WERI-Rb-1 (cell line): ENCODE measurements around the gene PRKAG2.

ENCODE experiments used
- DNase-seq: peaks from one replicate; pipeline ENCODE4 v3.0.0-alpha.2; 2020
- H3K27ac ChIP-seq: fragments of 250-450 bp; sonication (Bioruptor Pico); 2 replicates; pipeline ENCODE4 v1.5.1; 2020; ENCODE audit warnings: mild to moderate bottlenecking, moderate library complexity
- H3K27me3 ChIP-seq: fragments of 250-450 bp; sonication (Bioruptor Pico); 2 replicates; pipeline ENCODE4 v1.5.1; 2021; ENCODE audit warnings: mild to moderate bottlenecking, low read depth, moderate library complexity; ENCODE audit not compliant: insufficient read depth, severe bottlenecking
- H3K36me3 ChIP-seq: fragments of 250-450 bp; sonication (Bioruptor Pico); 2 replicates; pipeline ENCODE4 v1.5.1; 2020; ENCODE audit warnings: mild to moderate bottlenecking, moderate library complexity
- H3K4me3 ChIP-seq: 2 replicates; pipeline ENCODE4 v1.5.1; 2011; ENCODE audit warnings: low read depth, mild to moderate bottlenecking, control low read depth, low read length
- H3K9me3 ChIP-seq: fragments of 250-450 bp; sonication (Bioruptor Pico); 2 replicates; pipeline ENCODE4 v1.5.1; 2021; ENCODE audit warnings: mild to moderate bottlenecking, moderate library complexity; ENCODE audit not compliant: severe bottlenecking
- TF ChIP-seq, protein P1 (sequence below): IDR thresholded peaks from 2 replicates; pipeline ENCODE4 v1.5.1; 2011; ENCODE audit warnings: low read depth, mild to moderate bottlenecking, control low read depth, inconsistent platforms, low read length

Gene PRKAG2

DNA sequence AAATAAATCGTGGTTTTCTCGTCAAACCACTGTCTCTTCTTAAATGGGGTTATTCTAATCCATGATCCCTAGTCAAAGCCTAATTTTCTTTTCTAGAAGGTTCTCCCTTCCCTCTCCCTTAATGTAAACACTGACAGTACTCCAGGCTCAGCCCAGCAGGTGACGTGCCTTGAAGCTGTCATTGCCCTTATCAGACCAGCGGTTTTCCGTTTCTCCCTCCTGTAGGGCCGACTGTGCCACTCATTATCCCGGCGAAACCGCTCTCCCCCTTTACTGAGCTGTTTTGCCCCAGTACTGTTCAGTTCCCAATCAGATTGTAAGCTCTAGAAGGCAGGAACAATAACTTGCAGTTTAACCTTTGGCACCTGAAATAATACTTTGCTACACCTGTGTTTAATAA, 203.7 kb downstream of the PRKAG2 start:
- Histone ChIP-seq H3K27me3 (no peaks in the 10 kb centered on the region), H3K4me3 (no peak overlapping the region), H3K36me3 (no peaks in the 10 kb centered on the region), H3K9me3 (no peaks in the 10 kb centered on the region), H3K27ac (no peak overlapping the region)
- DNase-seq: no peak
- TF ChIP-seq, protein P1, sequence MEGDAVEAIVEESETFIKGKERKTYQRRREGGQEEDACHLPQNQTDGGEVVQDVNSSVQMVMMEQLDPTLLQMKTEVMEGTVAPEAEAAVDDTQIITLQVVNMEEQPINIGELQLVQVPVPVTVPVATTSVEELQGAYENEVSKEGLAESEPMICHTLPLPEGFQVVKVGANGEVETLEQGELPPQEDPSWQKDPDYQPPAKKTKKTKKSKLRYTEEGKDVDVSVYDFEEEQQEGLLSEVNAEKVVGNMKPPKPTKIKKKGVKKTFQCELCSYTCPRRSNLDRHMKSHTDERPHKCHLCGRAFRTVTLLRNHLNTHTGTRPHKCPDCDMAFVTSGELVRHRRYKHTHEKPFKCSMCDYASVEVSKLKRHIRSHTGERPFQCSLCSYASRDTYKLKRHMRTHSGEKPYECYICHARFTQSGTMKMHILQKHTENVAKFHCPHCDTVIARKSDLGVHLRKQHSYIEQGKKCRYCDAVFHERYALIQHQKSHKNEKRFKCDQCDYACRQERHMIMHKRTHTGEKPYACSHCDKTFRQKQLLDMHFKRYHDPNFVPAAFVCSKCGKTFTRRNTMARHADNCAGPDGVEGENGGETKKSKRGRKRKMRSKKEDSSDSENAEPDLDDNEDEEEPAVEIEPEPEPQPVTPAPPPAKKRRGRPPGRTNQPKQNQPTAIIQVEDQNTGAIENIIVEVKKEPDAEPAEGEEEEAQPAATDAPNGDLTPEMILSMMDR: no peak

DNA sequence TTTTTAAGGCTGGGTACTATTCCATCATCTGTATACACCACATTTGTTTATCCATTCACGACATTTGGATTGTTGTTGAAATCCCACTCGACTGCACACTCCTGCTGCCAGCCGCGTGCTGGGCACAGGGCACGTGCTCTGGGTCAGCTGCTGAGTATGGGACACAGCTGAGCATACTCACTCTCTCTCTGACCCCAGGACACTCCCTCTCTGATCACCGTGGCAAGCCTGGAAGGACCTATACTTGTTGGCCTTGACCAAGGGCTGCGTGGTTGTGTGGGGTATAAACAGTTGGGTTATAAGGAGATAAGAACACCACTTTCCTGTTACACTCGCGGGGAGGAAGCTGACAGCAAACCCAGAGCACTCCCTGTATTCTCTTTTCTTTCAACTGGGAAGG, 204.2 kb downstream of the PRKAG2 start:
- DNase-seq: no peak
- H3K9me3 ChIP-seq: no peaks in the 10 kb centered on the region
- no peak overlapping the region for H3K27ac ChIP-seq
- H3K27me3 ChIP-seq: no peaks in the 10 kb centered on the region
- no peak overlapping the region for H3K4me3 ChIP-seq
- H3K36me3 ChIP-seq: no peaks in the 10 kb centered on the region
- TF ChIP-seq, protein P1: no peak

- TF ChIP-seq, protein P1: no peak
- no peak for DNase-seq
Measured at GRCh38 chr7:151671514-151671913, 205.4 kb downstream of the PRKAG2 start.

GRCh38 chr7:151669762-151670161, 207.2 kb downstream of the PRKAG2 start:
- Histone ChIP-seq H3K36me3 (no peaks in the 10 kb centered on the region), H3K9me3 (peaks cover 6% of the 10 kb centered on the region), H3K4me3 (no peak overlapping the region), H3K27ac (no peak overlapping the region), H3K27me3 (no peaks in the 10 kb centered on the region)
- DNase-seq: no peak
- TF ChIP-seq, protein P1: no peak

More at GRCh38 chr7:151671514-151671913, 205.4 kb downstream of the PRKAG2 start:
- Histone ChIP-seq H3K36me3 (no peaks in the 10 kb centered on the region), H3K27me3 (no peaks in the 10 kb centered on the region), H3K27ac (no peak overlapping the region), H3K4me3 (no peak overlapping the region), H3K9me3 (no peaks in the 10 kb centered on the region)

GRCh38 chr7:151666886-151667285, 210.0 kb downstream of the PRKAG2 start:
- H3K4me3 ChIP-seq: no peak overlapping the region
- no peaks in the 10 kb centered on the region for H3K36me3 ChIP-seq
- no peak for DNase-seq
- H3K9me3 ChIP-seq: peaks cover 6% of the 10 kb centered on the region
- TF ChIP-seq, protein P1: no peak
- no peaks in the 10 kb centered on the region for H3K27me3 ChIP-seq
- H3K27ac ChIP-seq: no peak overlapping the region

DNA sequence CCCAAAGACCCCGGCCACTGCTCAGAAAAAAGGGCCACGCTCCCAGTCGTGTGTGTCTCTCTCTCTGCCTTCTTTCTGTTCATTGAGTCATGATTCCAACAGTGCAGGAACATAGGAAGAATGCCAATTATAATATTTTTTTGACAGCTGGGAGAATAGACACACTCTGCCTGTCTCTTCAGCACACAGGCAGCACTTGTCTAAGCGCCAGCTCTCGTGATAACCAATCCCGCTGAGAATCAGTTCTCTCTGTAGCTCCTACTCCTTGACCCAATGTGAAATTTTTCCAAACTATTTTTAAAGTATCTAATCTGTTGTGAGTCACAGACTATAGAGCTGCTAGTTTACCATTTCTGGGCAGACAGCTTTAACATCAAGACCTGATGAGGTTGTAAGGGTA, 211.5 kb downstream of the PRKAG2 start:
- TF ChIP-seq, protein P1: no peak

More for the DNA sequence above, 211.5 kb downstream of the PRKAG2 start:
- peaks cover 6% of the 10 kb centered on the region for H3K9me3 ChIP-seq
- no peaks in the 10 kb centered on the region for H3K36me3 ChIP-seq
- no peaks in the 10 kb centered on the region for H3K27me3 ChIP-seq
- DNase-seq: no peak
- H3K4me3 ChIP-seq: no peak overlapping the region
- no peak overlapping the region for H3K27ac ChIP-seq
